GM21381 (cell line): ENCODE measurements around the gene VWA5A.
A peak's percentile ranks its signal among the peaks of the same experiment; 100 is the strongest.

Experiments used
- ATAC-seq: cut with Tn5 transposase; IDR thresholded peaks from one replicate; pipeline ENCODE4 v1.9.1; 2021; ENCODE audit warnings: mild to moderate bottlenecking, moderate library complexity; ENCODE audit not compliant: unreplicated experiment

The VWA5A gene

DNA sequence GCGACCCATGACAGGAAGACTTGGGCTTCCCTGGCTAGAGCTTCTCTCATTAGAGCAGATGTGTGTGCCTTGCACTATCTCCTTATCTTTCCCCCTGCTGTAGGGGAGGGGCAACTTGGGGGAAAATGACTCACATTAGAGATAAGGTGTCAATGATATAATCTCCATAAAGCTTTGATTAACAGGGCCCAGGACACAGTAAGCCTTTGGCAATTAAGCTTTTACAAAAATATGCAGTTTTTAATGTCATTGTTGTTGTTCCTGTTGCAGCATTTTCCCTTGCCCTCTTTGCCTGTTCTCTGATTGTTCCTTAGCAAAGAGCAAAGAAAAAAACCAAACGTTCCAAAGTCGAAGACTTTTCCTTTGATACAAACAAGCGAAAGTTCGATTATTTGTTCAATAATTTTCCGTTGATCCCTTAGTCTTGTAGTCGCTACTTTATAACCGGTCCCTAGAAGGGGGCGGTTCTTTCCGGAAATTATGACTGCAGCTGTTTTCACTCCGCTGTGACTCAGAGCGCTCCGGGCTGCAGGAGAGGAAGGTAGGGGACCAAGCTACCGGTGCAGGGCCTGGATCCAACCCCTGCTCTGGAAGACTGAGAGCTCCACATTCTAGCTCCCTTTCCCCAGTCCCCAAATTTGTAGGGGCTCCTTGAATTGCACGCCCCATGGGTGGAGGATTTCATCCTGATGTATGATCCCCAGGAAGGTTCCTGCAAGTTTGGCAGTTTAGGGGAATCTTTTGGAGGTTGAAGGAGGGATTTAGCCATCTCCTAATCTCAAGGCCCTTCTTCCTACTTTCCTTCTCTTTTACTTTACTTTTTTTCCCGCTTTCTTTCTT lies at the start of gene VWA5A:
VWA5A (plus strand) TSS at position 509 of the 840 bp plus-strand sequence. CDS start 2,062 bp downstream, outside the sequence.
- ATAC-seq = peak; percentile 99

GRCh38 chr11:124068601-124069110 lies 46.6 kb upstream of the VWA5A start:
- ATAC-seq = no peak

GRCh38 chr11:124069429-124070401 lies 45.5 kb upstream of the VWA5A start:
- ATAC-seq = peak; percentile 61

DNA sequence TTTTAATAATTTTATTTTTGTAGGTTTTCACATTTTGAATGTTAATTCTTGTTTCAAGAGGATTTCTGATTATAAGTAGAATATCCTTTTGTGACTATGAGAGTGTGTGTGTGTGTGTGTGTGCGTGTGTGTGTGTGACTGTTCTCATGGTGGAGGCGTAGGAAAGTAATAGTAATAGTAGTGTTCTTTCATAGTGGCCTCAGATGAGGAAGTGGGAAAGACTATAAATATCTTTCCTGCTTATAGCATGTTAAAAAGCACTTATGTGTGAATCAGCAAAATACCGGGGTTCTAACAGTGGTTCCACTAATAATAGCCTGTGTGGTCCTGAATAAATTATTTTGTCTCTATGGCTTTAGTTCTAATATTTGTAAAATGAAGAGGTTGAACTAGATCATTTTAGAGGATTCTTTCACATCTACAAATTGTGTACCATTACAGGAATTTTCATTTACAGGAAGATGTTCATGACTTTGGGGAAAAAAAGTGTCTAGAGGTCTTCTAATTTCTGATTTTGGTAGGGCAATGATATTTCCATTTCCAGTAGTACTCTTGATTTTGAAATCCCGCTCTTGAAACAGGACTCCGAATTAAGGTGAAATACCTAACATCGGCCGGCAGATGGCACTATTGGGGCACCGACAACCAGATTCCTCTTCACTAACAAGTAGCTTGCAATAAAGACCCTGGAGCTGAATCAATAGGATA lies 44.2 kb upstream of the VWA5A start:
- peak; percentile 86 for ATAC-seq

GRCh38 chr11:124071623-124071948 lies 43.7 kb upstream of the VWA5A start:
- ATAC-seq = no peak

GRCh38 chr11:124072147-124072546 lies 43.1 kb upstream of the VWA5A start:
- no peak for ATAC-seq

- ATAC-seq = no peak
These were observed 40.7 kb upstream of the VWA5A start for GRCh38 chr11:124074554-124074953.

DNA sequence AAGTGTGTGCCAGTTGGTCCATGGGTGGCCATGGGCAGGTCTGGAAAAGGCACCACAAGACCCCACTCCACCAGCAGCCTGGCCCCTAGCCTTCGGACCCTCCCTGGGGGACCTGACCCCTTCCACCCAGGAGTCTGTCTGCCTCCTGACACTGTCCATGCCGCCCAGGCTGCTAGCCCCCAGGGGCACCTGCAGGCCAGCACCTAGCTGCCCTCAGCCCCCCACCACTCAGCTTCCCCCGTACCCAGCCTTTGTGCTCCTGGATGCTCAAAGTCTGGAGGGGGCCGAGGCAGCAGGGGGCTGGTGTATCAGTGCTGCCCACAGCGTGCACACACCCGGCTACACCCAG lies 39.8 kb upstream of the VWA5A start:
- ATAC-seq = no peak

GRCh38 chr11:124075841-124076651 lies 39.2 kb upstream of the VWA5A start:
- ATAC-seq = peak; percentile 67

- ATAC-seq = no peak
These were observed 38.0 kb upstream of the VWA5A start for GRCh38 chr11:124077266-124077665.

DNA sequence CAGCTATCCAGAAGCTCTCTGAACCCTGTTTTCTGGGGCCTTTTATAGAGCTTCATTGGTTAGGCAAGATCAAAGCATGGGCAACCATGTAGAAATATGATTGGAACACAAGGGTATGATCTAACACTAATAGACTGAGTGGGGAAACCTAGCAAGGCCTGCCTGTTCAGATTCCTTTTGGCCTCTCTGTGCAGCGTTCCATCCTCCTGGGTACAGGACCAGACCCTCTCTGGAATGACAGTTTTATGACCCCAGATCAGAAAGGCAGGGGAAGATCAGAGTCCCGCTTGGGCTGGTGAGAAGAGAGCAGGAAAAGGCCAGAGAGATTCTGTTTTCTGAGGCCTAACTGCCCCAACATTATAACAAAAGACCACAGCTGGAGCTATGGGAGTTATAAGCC lies 36.7 kb upstream of the VWA5A start:
- ATAC-seq = no peak

- no peak for ATAC-seq
These were observed 35.5 kb upstream of the VWA5A start for GRCh38 chr11:124079631-124080326.

DNA sequence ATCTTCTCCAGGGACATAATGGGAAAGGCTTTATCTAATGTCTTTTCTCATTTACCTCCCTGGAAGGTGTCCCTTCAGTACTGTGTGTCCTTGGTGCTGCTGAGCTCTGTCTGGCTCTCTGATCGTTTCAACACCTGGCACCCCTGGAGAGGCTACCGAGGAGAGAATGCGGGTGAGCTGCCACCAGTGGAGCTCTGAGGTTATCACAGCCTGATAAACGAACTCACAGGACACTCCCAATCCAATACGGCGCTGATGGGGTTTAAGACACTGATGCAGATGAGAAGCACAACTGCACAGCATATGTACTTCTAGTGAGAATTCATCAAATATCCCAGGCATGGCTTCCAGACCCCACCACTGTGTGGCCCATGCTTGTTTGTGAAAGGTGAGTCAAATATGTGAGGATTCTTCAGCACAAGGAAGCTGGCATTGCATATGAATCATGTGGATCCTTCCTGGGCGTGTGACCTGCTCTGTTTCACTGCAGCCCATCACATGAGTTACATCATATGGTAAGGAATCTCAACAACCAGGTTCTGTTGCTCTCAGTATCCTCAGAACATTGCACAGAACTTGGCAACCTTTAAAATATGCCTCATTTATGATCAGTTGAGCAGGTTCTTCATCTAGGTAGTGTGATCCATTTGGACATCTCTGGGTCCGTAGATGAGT lies 34.8 kb upstream of the VWA5A start:
- ATAC-seq = no peak

- no peak for ATAC-seq
These were observed 33.8 kb upstream of the VWA5A start for GRCh38 chr11:124081483-124081882.

DNA sequence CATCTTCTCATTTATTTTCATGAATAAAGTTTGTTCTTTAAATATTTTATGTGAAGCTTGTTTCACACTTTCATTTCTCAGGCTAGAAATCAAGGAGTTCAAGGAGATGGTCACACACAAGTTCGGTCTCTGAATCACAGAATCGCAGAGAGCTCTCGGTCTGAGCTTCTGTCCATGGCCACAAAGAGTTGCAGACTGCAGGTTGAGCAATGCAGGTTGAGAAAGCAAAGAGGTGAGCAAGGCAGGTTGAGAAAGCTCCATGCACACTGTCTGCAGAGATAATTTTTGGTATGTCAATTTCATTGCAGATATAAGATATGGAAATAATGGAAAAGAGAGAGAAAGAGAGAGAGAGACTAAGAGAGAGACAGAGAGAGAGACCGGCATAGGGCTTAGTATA lies 32.9 kb upstream of the VWA5A start:
- ATAC-seq = no peak

GRCh38 chr11:124085583-124085982 lies 29.7 kb upstream of the VWA5A start:
- ATAC-seq = no peak

DNA sequence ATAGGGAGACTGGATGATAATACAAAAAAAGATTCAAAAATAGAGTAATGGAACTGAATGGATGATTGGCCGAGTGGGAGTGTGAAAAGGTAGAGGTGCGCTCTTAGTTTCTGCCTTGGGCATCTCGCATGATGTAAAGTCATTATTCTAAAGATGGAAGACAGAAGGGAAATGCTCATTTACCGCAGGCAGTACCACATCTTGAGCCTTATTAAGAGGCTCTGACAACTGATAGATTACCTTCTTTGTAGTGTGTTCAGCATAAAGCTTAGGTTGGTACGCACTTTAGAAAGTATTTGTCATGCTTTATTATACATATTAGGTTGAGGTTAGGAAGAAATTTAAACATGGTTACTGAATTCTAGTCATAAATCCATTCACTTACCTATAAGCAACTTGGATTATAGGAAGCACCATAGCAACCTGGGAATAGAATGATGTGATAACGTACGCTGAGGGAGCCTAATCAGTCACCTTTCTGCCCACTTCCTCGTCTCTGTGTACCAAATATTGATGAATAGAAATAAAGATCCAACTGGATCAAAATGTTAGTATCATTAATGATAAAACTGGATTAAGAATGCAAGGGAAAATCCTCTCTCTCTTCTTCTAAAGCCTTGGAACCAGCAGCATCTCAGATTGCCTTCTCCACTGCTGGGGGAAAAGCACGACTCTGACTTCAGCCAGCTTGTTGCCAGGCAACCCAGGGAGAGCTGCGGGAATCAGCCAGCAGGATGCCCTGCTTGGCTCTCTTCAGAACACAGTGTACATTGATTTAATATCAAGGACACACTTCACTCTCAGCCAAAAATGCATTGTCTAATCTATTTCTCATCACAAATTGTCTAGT lies 29.0 kb upstream of the VWA5A start:
- no peak for ATAC-seq

GRCh38 chr11:124090996-124091395 lies 24.3 kb upstream of the VWA5A start:
- no peak for ATAC-seq
